Urinary bladder (tissue), 4 donors: Measurements from ENCODE around the gene HSH2D. TPM values are rescaled to one million over a fixed set of nuclear protein-coding genes. Genes with fewer than 3 reads are reported as not detected.

ENCODE experiments used
- DNase-seq: peaks from one replicate; pipeline ENCODE4 v3.0.0-alpha.2; 2015; ENCODE audit errors: extremely low spot score
- H3K27ac ChIP-seq: one replicate; pipeline ENCODE4 v1.5.1; 2013; ENCODE audit warnings: low read depth, mild to moderate bottlenecking, moderate library complexity
- H3K36me3 ChIP-seq: one replicate; pipeline ENCODE4 v1.6.1; 2013; ENCODE audit warnings: mild to moderate bottlenecking, moderate library complexity; ENCODE audit not compliant: insufficient read depth
- H3K4me1 ChIP-seq: one replicate; pipeline ENCODE4 v1.6.1; 2013; ENCODE audit warnings: mild to moderate bottlenecking, moderate library complexity; ENCODE audit not compliant: insufficient read depth
- H3K4me3 ChIP-seq: one replicate; pipeline ENCODE4 v1.5.1; 2013; ENCODE audit warnings: low read depth, low read length
- WGBS: extraction: QIAGEN DNeasy Blood & Tissue Kit; methylation state at CpG from one replicate; pipeline ENCODE4 v1.1.7; 2013; 5-methylcytosine and 5-hydroxymethylcytosine counted together
- polyA plus RNA-seq: library from polyadenylated mRNA; stranded (reverse); fragments of 200-250 nt; gene quantifications from one replicate; pipeline ENCODE4 v1.2.3, GENCODE V29; 2013
- total RNA-seq: library from RNA; depleted of rRNA; stranded (reverse); fragments of >200 nt; gene quantifications from one replicate; pipeline ENCODE4 v1.2.3, GENCODE V29; 2014
- donor health status: healthy with polysubstance abuse.
- donor health status: healthy.

Gene HSH2D
- total and polyA plus RNA-seq, 2 donors = 1.9 to 2.4 TPM

- H3K4me3 ChIP-seq = no peak overlapping the region
- no peak for DNase-seq
- 84% methylated on average over 20 of the region's 20 CpGs for WGBS
- no peak overlapping the region for H3K27ac ChIP-seq
- H3K4me1 ChIP-seq = no peaks in the 10 kb centered on the region
- peaks cover 1% of the 10 kb centered on the region for H3K36me3 ChIP-seq
These were observed 56.8 kb downstream of the HSH2D start for GRCh38 chr19:16200038-16201010.

GRCh38 chr19:16201011-16201391 lies 57.5 kb downstream of the HSH2D start:
- Histone ChIP-seq H3K27ac (no peak overlapping the region), H3K36me3 (peaks cover 1% of the 10 kb centered on the region), H3K4me3 (no peak overlapping the region), H3K4me1 (no peaks in the 10 kb centered on the region)
- 90% methylated on average over 4 of the region's 4 CpGs for WGBS
- no peak for DNase-seq

GRCh38 chr19:16202320-16203255 lies 59.1 kb downstream of the HSH2D start:
- H3K4me1 ChIP-seq = no peaks in the 10 kb centered on the region
- no peak overlapping the region for H3K27ac ChIP-seq
- H3K4me3 ChIP-seq = no peak overlapping the region
- WGBS = 86% methylated on average over 22 of the region's 22 CpGs
- DNase-seq = no peak
- H3K36me3 ChIP-seq = peaks cover 1% of the 10 kb centered on the region

GRCh38 chr19:16203256-16204004 lies 59.9 kb downstream of the HSH2D start:
- H3K36me3 ChIP-seq = peaks cover 1% of the 10 kb centered on the region
- no peak overlapping the region for H3K4me3 ChIP-seq
- no peak for DNase-seq
- H3K27ac ChIP-seq = no peak overlapping the region
- WGBS = 92% methylated on average over 19 of the region's 19 CpGs
- no peaks in the 10 kb centered on the region for H3K4me1 ChIP-seq

GRCh38 chr19:16204005-16204294 lies 60.5 kb downstream of the HSH2D start:
- Histone ChIP-seq H3K4me1 (no peaks in the 10 kb centered on the region), H3K27ac (no peak overlapping the region), H3K36me3 (peaks cover 1% of the 10 kb centered on the region), H3K4me3 (no peak overlapping the region)
- WGBS = 92% methylated on average over 5 of the region's 5 CpGs
- DNase-seq = no peak

DNA sequence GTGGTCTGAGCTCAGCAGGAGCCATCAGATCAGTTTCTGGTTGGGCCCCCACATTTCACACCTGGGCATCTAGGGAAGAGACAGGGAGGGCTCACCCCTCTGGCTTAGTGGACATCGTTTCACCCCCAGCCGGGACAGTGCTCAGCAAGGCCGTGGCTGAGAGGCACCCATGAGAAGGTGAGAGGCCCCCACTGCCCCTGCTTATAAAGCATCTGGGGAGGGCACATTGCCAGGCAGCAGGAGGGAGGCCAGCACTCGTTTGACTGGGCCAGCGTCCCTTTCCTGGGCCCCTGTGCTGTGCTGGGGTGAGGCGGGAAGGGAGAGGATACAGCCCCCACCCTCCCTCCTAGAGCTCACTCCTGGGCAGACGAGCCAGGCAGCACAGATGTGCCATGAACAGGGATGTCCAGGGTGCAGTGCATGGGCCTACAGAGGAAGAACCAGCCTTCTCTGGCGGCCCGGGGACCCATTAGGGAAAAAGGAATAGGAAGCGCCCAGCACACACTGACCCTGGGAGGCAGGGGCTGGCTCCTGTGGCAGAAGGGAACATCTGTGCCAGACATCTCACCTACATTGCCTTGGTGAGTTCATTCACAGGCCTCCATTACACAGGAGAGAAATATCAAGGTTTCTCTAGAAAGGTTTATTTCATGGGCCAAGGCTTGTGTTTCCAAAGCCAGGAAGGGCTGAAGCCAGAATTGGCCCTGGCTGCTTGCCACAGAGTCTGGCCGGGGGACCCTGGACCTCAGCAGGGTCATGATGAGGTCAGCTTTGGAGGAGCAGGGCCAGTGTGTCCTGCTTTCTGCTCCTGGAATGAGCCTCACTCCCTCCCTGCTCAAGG lies 61.9 kb downstream of the HSH2D start:
- DNase-seq = no peak
- no peaks in the 10 kb centered on the region for H3K4me1 ChIP-seq
- no peak overlapping the region for H3K27ac ChIP-seq
- 61% methylated on average over 11 of the region's 11 CpGs for WGBS
- H3K4me3 ChIP-seq = no peak overlapping the region
- peaks cover 1% of the 10 kb centered on the region for H3K36me3 ChIP-seq

GRCh38 chr19:16206046-16206605 lies 62.6 kb downstream of the HSH2D start:
- 92% methylated on average over 14 of the region's 14 CpGs for WGBS
- DNase-seq = no peak

DNA sequence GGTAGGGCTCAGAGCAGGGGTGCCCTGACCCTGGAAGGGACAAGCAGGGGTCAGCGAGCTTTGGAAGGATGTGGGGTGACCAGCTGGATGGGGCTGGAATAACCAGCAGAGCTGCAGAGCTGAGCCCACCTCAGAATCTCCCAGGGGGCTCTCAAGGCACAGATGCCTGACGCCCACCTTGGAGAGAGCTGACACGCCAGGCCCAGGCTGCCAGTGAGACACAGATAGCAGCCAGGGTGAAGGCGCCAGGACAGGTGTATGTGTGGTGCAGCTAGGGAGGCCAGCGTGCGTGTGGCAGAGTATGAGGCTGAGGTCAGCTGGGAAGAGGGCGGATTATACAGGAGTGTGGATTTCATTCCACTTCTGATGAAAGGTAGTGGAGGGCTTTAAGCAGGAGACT lies 63.2 kb downstream of the HSH2D start:
- WGBS = 95% methylated on average over 7 of the region's 7 CpGs
- Histone ChIP-seq H3K4me3 (no peak overlapping the region), H3K36me3 (peaks cover 1% of the 10 kb centered on the region), H3K27ac (no peak overlapping the region), H3K4me1 (no peaks in the 10 kb centered on the region)
- DNase-seq = no peak

More at GRCh38 chr19:16206046-16206605, 62.6 kb downstream of the HSH2D start:
- no peak overlapping the region for H3K4me3 ChIP-seq
- no peaks in the 10 kb centered on the region for H3K4me1 ChIP-seq
- H3K36me3 ChIP-seq = peaks cover 1% of the 10 kb centered on the region
- H3K27ac ChIP-seq = no peak overlapping the region

DNA sequence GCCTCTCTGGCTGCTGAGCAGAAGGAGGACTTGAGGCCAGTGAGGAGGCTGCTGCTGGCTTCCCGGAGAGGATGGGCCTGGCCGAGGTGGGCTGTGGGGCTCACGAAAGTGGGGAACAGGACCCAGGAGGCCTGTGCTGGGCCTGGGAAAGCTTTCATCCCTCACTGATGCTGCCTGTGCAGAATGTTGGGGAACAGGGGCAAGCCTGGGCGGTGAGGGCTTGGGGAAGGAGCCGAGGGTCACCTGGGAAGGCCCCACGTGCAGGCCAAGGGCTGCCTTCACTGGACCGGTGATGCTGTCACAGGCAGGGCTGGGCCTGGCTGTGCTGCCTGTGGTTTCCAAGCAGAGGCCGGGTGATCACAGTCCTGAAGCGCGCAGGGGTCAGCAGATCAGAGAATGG lies 63.6 kb downstream of the HSH2D start:
- H3K36me3 ChIP-seq = peaks cover 1% of the 10 kb centered on the region
- WGBS = 92% methylated on average over 10 of the region's 10 CpGs
- H3K4me3 ChIP-seq = no peak overlapping the region
- DNase-seq = no peak
- no peaks in the 10 kb centered on the region for H3K4me1 ChIP-seq
- H3K27ac ChIP-seq = no peak overlapping the region

DNA sequence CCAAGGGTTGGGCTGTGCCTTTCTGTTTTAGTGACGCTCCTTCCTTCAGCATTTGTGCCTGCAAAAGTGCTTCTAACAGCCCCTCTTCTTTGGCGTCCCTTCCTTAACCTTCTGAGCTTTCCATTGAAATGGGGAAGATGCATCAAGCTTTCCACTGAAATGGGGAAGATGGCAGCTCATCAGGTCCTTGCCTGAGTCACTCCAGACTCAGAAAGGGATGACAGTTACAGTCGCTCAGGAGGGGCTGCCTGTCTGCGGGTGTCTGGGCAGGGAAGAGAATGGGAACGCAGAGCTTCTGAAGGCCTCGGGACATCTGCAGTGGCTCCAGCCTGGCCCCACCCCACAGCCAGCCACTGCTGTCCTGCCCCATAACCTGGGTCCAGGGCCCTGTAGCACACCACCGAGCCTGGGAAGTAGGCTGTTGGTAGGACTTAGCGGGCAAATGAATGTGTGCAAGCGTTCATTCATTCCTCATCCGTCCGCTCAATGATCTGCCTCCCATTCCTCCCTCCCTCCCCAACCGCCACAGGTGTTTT lies 64.1 kb downstream of the HSH2D start:
- Histone ChIP-seq H3K27ac (no peak overlapping the region), H3K4me3 (no peak overlapping the region), H3K4me1 (no peaks in the 10 kb centered on the region), H3K36me3 (peaks cover 1% of the 10 kb centered on the region)
- no peak for DNase-seq
- WGBS = 86% methylated on average over 12 of the region's 12 CpGs
